Measurements from ENCODE around the gene UNC119.

DNA sequence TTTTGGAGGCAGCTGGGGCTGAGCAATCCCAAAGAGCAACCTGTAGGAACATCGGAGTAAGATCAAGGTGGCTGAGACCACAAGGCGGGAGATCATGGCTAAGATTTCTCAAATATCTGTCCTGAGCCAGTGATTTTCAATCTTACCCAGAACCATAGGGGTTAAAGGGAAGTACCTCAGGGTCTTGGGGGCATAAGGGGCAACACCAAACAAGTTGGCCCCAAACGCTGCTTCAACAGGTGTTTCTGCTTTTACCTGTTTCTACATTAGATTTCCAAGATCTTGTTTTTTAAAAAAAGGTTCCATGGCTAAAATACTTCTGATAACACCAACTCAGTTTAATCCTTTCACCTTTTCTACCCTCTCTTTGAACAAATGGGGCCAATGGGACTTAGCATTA, 2.6 kb upstream of the UNC119 start:
- TF ChIP-seq, protein P1, sequence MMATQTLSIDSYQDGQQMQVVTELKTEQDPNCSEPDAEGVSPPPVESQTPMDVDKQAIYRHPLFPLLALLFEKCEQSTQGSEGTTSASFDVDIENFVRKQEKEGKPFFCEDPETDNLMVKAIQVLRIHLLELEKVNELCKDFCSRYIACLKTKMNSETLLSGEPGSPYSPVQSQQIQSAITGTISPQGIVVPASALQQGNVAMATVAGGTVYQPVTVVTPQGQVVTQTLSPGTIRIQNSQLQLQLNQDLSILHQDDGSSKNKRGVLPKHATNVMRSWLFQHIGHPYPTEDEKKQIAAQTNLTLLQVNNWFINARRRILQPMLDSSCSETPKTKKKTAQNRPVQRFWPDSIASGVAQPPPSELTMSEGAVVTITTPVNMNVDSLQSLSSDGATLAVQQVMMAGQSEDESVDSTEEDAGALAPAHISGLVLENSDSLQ (IDR thresholded peaks at IDR 0.05) = no peak
- TF ChIP-seq ELF4 (IDR thresholded peaks at IDR 0.05) (no peak), SP1 (IDR thresholded peaks at IDR 0.05) (no peak), L3MBTL2 (conservative IDR thresholded peaks at IDR 0.05) (no peak)

All from HEK293T (cell line).